H1 (cell line): ENCODE data around the gene ACAD11. TPM values are rescaled to one million over a fixed set of nuclear protein-coding genes. Genes with fewer than 3 reads are reported as not detected.

ENCODE experiments used
- CTCF ChIA-PET: fragments of 300-600 bp; sonication (Branson Sonifier 250); formaldehyde crosslinking; loops from one replicate; lab custom pipeline; 2021; ENCODE audit not compliant: partially characterized antibody; lab: Charles Lee
- POLR2A ChIA-PET: fragments of 300-600 bp; sonication (Branson Sonifier 250); formaldehyde crosslinking; loops from one replicate; lab custom pipeline; 2021; ENCODE audit warnings: inconsistent platforms; ENCODE audit not compliant: partially characterized antibody; lab: Charles Lee
- DNase-seq, 2 experiments: peaks; one replicate each; pipeline versions ENCODE4 v3.0.0 to v3.0.0-alpha.2; 2010 to 2022; ENCODE audit warnings: low spot score in 2 of 2, low read depth in 1 of 2, mixed read lengths in 1 of 2
- FAIRE-seq: peaks from 2 replicates; lab custom pipeline; 2011; peaks lifted over from hg19 to GRCh38; lab: Jason Lieb, UNC
- H2AFZ ChIP-seq: 2 replicates; pipeline ENCODE4 v1.8.1; 2012; ENCODE audit warnings: low read length, inconsistent platforms
- H2AK5ac ChIP-seq: 2 replicates; pipeline ENCODE4 v1.6.1; 2013; ENCODE audit warnings: low read depth, low read length
- H2BK120ac ChIP-seq: replicated peaks from 2 replicates; pipeline ENCODE3; 2013; ENCODE audit warnings: low read depth, low read length, inconsistent platforms
- H2BK12ac ChIP-seq: 2 replicates; pipeline ENCODE4 v1.6.1; 2013; ENCODE audit warnings: low read depth, low read length
- H2BK15ac ChIP-seq: 2 replicates; pipeline ENCODE4 v1.6.1; 2013; ENCODE audit warnings: low read length
- H2BK20ac ChIP-seq: 2 replicates; pipeline ENCODE4 v1.6.1; 2013; ENCODE audit warnings: low read length
- H2BK5ac ChIP-seq: 2 replicates; pipeline ENCODE4 v1.6.1; 2013; ENCODE audit warnings: low read depth, low read length
- H3K14ac ChIP-seq: 2 replicates; pipeline ENCODE4 v1.6.1; 2013; ENCODE audit warnings: inconsistent platforms; ENCODE audit not compliant: insufficient read length
- H3K18ac ChIP-seq: 2 replicates; pipeline ENCODE4 v1.6.1; 2013; ENCODE audit warnings: low read length; ENCODE audit errors: extremely low read depth
- H3K23ac ChIP-seq: 2 replicates; pipeline ENCODE4 v1.6.1; 2013; ENCODE audit warnings: inconsistent platforms; ENCODE audit not compliant: insufficient read length
- H3K23me2 ChIP-seq: 2 replicates; pipeline ENCODE4 v1.6.1; 2013; ENCODE audit warnings: low read depth, low read length
- H3K27ac ChIP-seq: 2 replicates; pipeline ENCODE4 v1.6.1; 2011; ENCODE audit warnings: low read depth, low read length, inconsistent platforms
- H3K27me3 ChIP-seq, 4 experiments: replicated peaks in 1 of 4; 1 replicate in 1 of 4; 2 replicates in 3 of 4; pipeline versions ENCODE4 v1.6.1 to v1.8.1; 2011 to 2013; ENCODE audit warnings: low read length in 3 of 4, mild to moderate bottlenecking in 3 of 4, inconsistent platforms in 2 of 4, mixed read lengths in 2 of 4, moderate library complexity in 1 of 4; ENCODE audit not compliant: control insufficient read depth in 3 of 4, insufficient read depth in 3 of 4; ENCODE audit errors: extremely low read depth in 1 of 4
- H3K36me3 ChIP-seq, 4 experiments: 2 replicates each; pipeline versions ENCODE4 v1.6.1 to v1.8.1; 2011 to 2013; ENCODE audit warnings: mild to moderate bottlenecking in 4 of 4, low read length in 3 of 4, moderate library complexity in 2 of 4, control low read depth in 1 of 4, inconsistent platforms in 1 of 4; ENCODE audit not compliant: insufficient read depth in 4 of 4, control insufficient read depth in 2 of 4
- H3K4ac ChIP-seq: replicated peaks from 2 replicates; pipeline ENCODE3; 2013; ENCODE audit warnings: low read length, low read depth, mixed read lengths, inconsistent platforms; ENCODE audit not compliant: insufficient read length
- H3K4me1 ChIP-seq, 4 experiments: replicated peaks in 1 of 4; 1 replicate in 1 of 4; 2 replicates in 3 of 4; pipeline versions ENCODE4 v1.6.1 to v1.8.1; 2011 to 2013; ENCODE audit warnings: low read length in 3 of 4, inconsistent platforms in 2 of 4, mixed read lengths in 1 of 4; ENCODE audit not compliant: insufficient read depth in 4 of 4, control insufficient read depth in 3 of 4
- H3K4me2 ChIP-seq, 2 experiments: 2 replicates each; pipeline versions ENCODE4 v1.6.1 to v1.8.1; 2011 to 2013; ENCODE audit warnings: low read depth in 2 of 2, low read length in 2 of 2, control low read depth in 1 of 2, inconsistent platforms in 1 of 2, mild to moderate bottlenecking in 1 of 2; ENCODE audit not compliant: insufficient read depth in 1 of 2
- H3K4me3 ChIP-seq, 4 experiments: fragments of 200-600, 300-600 bp in 1 of 4; sonication (generic), shearing (Covaris generic), sonication (Bioruptor Twin) in 1 of 4; 2 replicates each; pipeline versions ENCODE4 v1.5.1 to v1.8.1; 2011 to 2016; ENCODE audit warnings: low read length in 4 of 4, low read depth in 3 of 4, control low read depth in 2 of 4, inconsistent platforms in 2 of 4, mild to moderate bottlenecking in 2 of 4, mixed read lengths in 1 of 4, moderate library complexity in 1 of 4; ENCODE audit not compliant: insufficient read depth in 2 of 4; ENCODE audit errors: extremely low read depth in 1 of 4
- H3K56ac ChIP-seq: replicated peaks from 2 replicates; pipeline ENCODE3; 2013; ENCODE audit warnings: low read depth, mild to moderate bottlenecking, mixed read lengths, low read length, inconsistent platforms; ENCODE audit not compliant: insufficient read length
- H3K79me1 ChIP-seq: 2 replicates; pipeline ENCODE4 v1.6.1; 2013; ENCODE audit warnings: low read depth, low read length, control low read depth
- H3K79me2 ChIP-seq, 2 experiments: 2 replicates each; pipeline versions ENCODE4 v1.6.1 to v1.8.1; 2012 to 2013; ENCODE audit warnings: low read length in 2 of 2, mild to moderate bottlenecking in 2 of 2, inconsistent platforms in 1 of 2; ENCODE audit not compliant: insufficient read depth in 2 of 2, control insufficient read depth in 1 of 2
- H3K9ac ChIP-seq, 4 experiments: replicated peaks in 1 of 4; 1 replicate in 1 of 4; 2 replicates in 3 of 4; pipeline versions ENCODE4 v1.6.1 to v1.8.1; 2011 to 2013; ENCODE audit warnings: low read depth in 3 of 4, low read length in 3 of 4, control low read depth in 2 of 4, mild to moderate bottlenecking in 2 of 4, moderate library complexity in 2 of 4, inconsistent platforms in 1 of 4; ENCODE audit errors: extremely low read depth in 1 of 4
- H3K9me3 ChIP-seq, 2 experiments: 2 replicates each; pipeline versions ENCODE4 v1.6.1 to v1.8.1; 2012 to 2013; ENCODE audit warnings: mild to moderate bottlenecking in 2 of 2, moderate library complexity in 2 of 2, control low read depth in 1 of 2, inconsistent platforms in 1 of 2, low read depth in 1 of 2, low read length in 1 of 2, mixed read lengths in 1 of 2; ENCODE audit not compliant: insufficient read depth in 2 of 2
- H4K20me1 ChIP-seq, 2 experiments: replicated peaks in 1 of 2; 2 replicates each; pipeline versions ENCODE3 to v1.8.1; 2011 to 2013; ENCODE audit warnings: inconsistent platforms in 2 of 2, low read length in 2 of 2, mild to moderate bottlenecking in 1 of 2; ENCODE audit not compliant: insufficient read depth in 2 of 2, control insufficient read depth in 1 of 2
- H4K5ac ChIP-seq: 2 replicates; pipeline ENCODE4 v1.6.1; 2013; ENCODE audit warnings: low read length, low read depth, mixed read lengths, inconsistent platforms; ENCODE audit not compliant: insufficient read length
- H4K8ac ChIP-seq: 2 replicates; pipeline ENCODE4 v1.8.0; 2013; ENCODE audit warnings: mild to moderate bottlenecking, moderate library complexity, low read length, inconsistent platforms; ENCODE audit not compliant: insufficient read depth; ENCODE audit errors: extremely low read depth
- H4K91ac ChIP-seq: replicated peaks from 2 replicates; pipeline ENCODE3; 2013; ENCODE audit warnings: low read length, mixed read lengths, inconsistent platforms; ENCODE audit not compliant: insufficient read length
- BACH1 ChIP-seq: IDR thresholded peaks from 2 replicates; pipeline ENCODE4 v1.6.1; 2012; ENCODE audit warnings: low read length, improper control_type of control experiment
- CBX5 ChIP-seq: fragments of 300-800, 300-1000 bp; sonication (generic); IDR thresholded peaks from 2 replicates; pipeline ENCODE4 v1.7.1; 2016; ENCODE audit warnings: antibody characterized with exemption, low read length, low read depth
- CHD2 ChIP-seq: IDR thresholded peaks from 2 replicates; pipeline ENCODE4 v1.6.1; 2012; ENCODE audit warnings: low read length, improper control_type of control experiment
- KDM1A ChIP-seq: fragments of 200-600, 300-600 bp; sonication (generic); IDR thresholded peaks from 2 replicates; pipeline ENCODE4 v1.7.1; 2016; ENCODE audit warnings: mild to moderate bottlenecking, low read length, borderline replicate concordance
- KDM4A ChIP-seq: IDR thresholded peaks from one replicate; pipeline ENCODE4 v1.7.1; 2012; ENCODE audit warnings: low read depth, mild to moderate bottlenecking, moderate library complexity, low read length, inconsistent platforms; ENCODE audit not compliant: severe bottlenecking
- NANOG ChIP-seq: IDR thresholded peaks from 2 replicates; pipeline ENCODE4 v1.6.1; 2011; ENCODE audit warnings: low read length, low read depth, mild to moderate bottlenecking, inconsistent platforms; ENCODE audit not compliant: insufficient read depth, poor library complexity, severe bottlenecking
- SP2 ChIP-seq: IDR thresholded peaks from 2 replicates; pipeline ENCODE4 v1.6.1; 2012; ENCODE audit warnings: mild to moderate bottlenecking, low read length, inconsistent platforms
- TEAD4 ChIP-seq: IDR thresholded peaks from 2 replicates; pipeline ENCODE4 v1.6.1; 2012; ENCODE audit warnings: low read depth, low read length, inconsistent platforms, mixed read lengths
- USF2 ChIP-seq: IDR thresholded peaks from 2 replicates; pipeline ENCODE4 v1.6.1; 2011; ENCODE audit warnings: low read length, improper control_type of control experiment
- WGBS, 2 experiments: shearing (Covaris generic) in 1 of 2; methylation state at CpG; one replicate each; pipeline versions ENCODE4 v1.1.6 to v1.1.7; 2013 to 2015; ENCODE audit warnings: low lambda C conversion rate in 2 of 2, mixed read lengths in 2 of 2, inconsistent platforms in 1 of 2, low coverage in 1 of 2, missing lambda C conversion rate in 1 of 2; ENCODE audit not compliant: insufficient replicate concordance in 2 of 2, insufficient coverage in 1 of 2, insufficient read length in 1 of 2; ENCODE audit errors: extremely low coverage in 1 of 2, missing lambda C conversion rate in 1 of 2; 5-methylcytosine and 5-hydroxymethylcytosine counted together
- polyA plus RNA-seq, 7 experiments: library from polyadenylated mRNA; depleted of rRNA in 3 of 7; stranded (reverse) in 5 of 7; unstranded in 2 of 7; fragments of >200 nt in 5 of 7; fragments of 200-250 nt in 2 of 7; gene quantifications; 1 replicate in 5 of 7; 2 replicates in 1 of 7; 4 replicates in 1 of 7; pipeline versions ENCODE4 v1.2.1 to v1.2.3, GENCODE V29; 2011 to 2013; ENCODE audit warnings: missing spikeins in 2 of 7, mixed read lengths in 2 of 7
- total RNA-seq: library from RNA; stranded (reverse); fragmentation: NEBNext Ultra II Directional; extraction: Animal tissue kit (Norgen Biotek cat#: 25700); gene quantifications from 2 replicates; pipeline ENCODE4 v1.2.1, GENCODE V29; 2021

Gene ACAD11
- total and polyA plus RNA-seq, 2 of the 8 experiments (the other 6 are each of a cell fraction or from before 2014, with no cell fraction given) = 5.5 to 11.0 TPM

- no peak for DNase-seq
- no peak overlapping the region for H4K8ac ChIP-seq
- no peaks in the 10 kb centered on the region; a peak in 1 of 7 replicates for H3K4me1 ChIP-seq
- H3K14ac ChIP-seq = no peak overlapping the region
- no peak overlapping the region for H3K4ac ChIP-seq
- no peaks in the 10 kb centered on the region for H4K20me1 ChIP-seq
- TF ChIP-seq BACH1 (no peak), CHD2 (no peak), CBX5 (no peak), SP2 (no peak), NANOG (no peak), TEAD4 (no peak), USF2 (no peak), KDM4A (no peak), KDM1A (no peak)
- no peak overlapping the region for H4K91ac ChIP-seq
- no peak overlapping the region for H2AFZ ChIP-seq
- H3K23ac ChIP-seq = no peak overlapping the region
- no peak overlapping the region for H2BK120ac ChIP-seq
- H3K36me3 ChIP-seq = peaks cover 0 to 3% (median 0%) of the 10 kb centered on the region in 4 experiments; a peak in 1 of 8 replicates
- H3K4me3 ChIP-seq = no peak overlapping the region
- ChIA-PET CTCF (no interaction called here), POLR2A (no interaction called here)
- no peaks in the 10 kb centered on the region; a peak in 1 of 7 replicates for H3K27me3 ChIP-seq
- no peaks in the 10 kb centered on the region for H3K79me2 ChIP-seq
- no peaks in the 10 kb centered on the region for H3K79me1 ChIP-seq
- no peak overlapping the region for H2AK5ac ChIP-seq
- H3K4me2 ChIP-seq = no peak overlapping the region
- no peak overlapping the region for H4K5ac ChIP-seq
- H3K56ac ChIP-seq = no peak overlapping the region
- H3K18ac ChIP-seq = no peak overlapping the region
- no peak overlapping the region for H2BK12ac ChIP-seq
- H2BK15ac ChIP-seq = no peak overlapping the region
- no peak overlapping the region for H3K9ac ChIP-seq
- 100% methylated on average over 1 of the region's 1 CpG; no CpG with 5 or more reads in 1 of the 2 experiments for WGBS, 2 experiments
- H3K9me3 ChIP-seq = no peaks in the 10 kb centered on the region
- FAIRE-seq = no peak
- H2BK20ac ChIP-seq = no peak overlapping the region
- H3K23me2 ChIP-seq = no peaks in the 10 kb centered on the region
- H3K27ac ChIP-seq = no peak overlapping the region
- no peak overlapping the region for H2BK5ac ChIP-seq
Measured at GRCh38 chr3:132622148-132622547, 37.5 kb downstream of the ACAD11 start.
